Aorta (tissue), 5 donors: ENCODE results near the gene GPN2. TPM values are rescaled to one million over a fixed set of nuclear protein-coding genes. Genes with fewer than 3 reads are reported as not detected.

Experiments
- ATAC-seq: fragments of 200-7000 bp; cut with Tn5 transposase; one replicate; pipeline ENCODE4 v1.9.1; 2022; ENCODE audit warnings: moderate library complexity; ENCODE audit not compliant: low FRiP score
- DNase-seq, 2 donors: peaks; one replicate each; pipeline ENCODE4 v3.0.0-alpha.2; 2020
- H3K27ac ChIP-seq, 2 donors: one replicate each; pipeline ENCODE4 v1.5.1; 2013; ENCODE audit warnings: low read length in 2 of 2, mild to moderate bottlenecking in 2 of 2, moderate library complexity in 2 of 2, control low read depth in 1 of 2, inconsistent platforms in 1 of 2, low read depth in 1 of 2
- H3K27me3 ChIP-seq, 2 donors: one replicate each; pipeline ENCODE4 v1.6.1; 2013; ENCODE audit warnings: control low read depth in 1 of 2, low read length in 1 of 2, mild to moderate bottlenecking in 1 of 2, moderate library complexity in 1 of 2; ENCODE audit not compliant: insufficient read depth in 2 of 2, control insufficient read depth in 1 of 2
- H3K36me3 ChIP-seq, 2 donors: one replicate each; pipeline ENCODE4 v1.6.1; 2013; ENCODE audit warnings: control low read depth in 1 of 2, low read length in 1 of 2, mild to moderate bottlenecking in 1 of 2; ENCODE audit not compliant: insufficient read depth in 2 of 2, control insufficient read depth in 1 of 2
- H3K4me1 ChIP-seq, 2 donors: one replicate each; pipeline ENCODE4 v1.6.1; 2013; ENCODE audit warnings: low read length in 2 of 2, control low read depth in 1 of 2, mild to moderate bottlenecking in 1 of 2, moderate library complexity in 1 of 2; ENCODE audit not compliant: insufficient read depth in 2 of 2, control insufficient read depth in 1 of 2
- H3K4me3 ChIP-seq, 2 donors: one replicate each; pipeline ENCODE4 v1.5.1; 2013; ENCODE audit warnings: low read length in 2 of 2, control low read depth in 1 of 2, mild to moderate bottlenecking in 1 of 2
- H3K9me3 ChIP-seq: one replicate; pipeline ENCODE4 v1.6.1; 2013; ENCODE audit warnings: mild to moderate bottlenecking, low read length; ENCODE audit not compliant: control insufficient read depth
- WGBS, 2 donors: extraction: QIAGEN DNeasy Blood & Tissue Kit; methylation state at CpG; one replicate each; pipeline ENCODE4 v1.1.7; 2013; 5-methylcytosine and 5-hydroxymethylcytosine counted together
- intact Hi-C, 2 donors: fragments of 100-400 bp; cut with DNase I; formaldehyde crosslinking; loops; one replicate each; pipeline versions ENCODE4 v1.14.2 to v1.15.0; 2022
- polyA plus RNA-seq, 2 donors: library from polyadenylated mRNA; stranded (reverse); fragments of 200-250 nt; gene quantifications; one replicate each; pipeline ENCODE4 v1.2.3, GENCODE V29; 2013
- total RNA-seq, 2 donors: library from RNA; stranded (reverse); fragmentation: NEBNext Ultra II Directional; extraction: Animal tissue kit (Norgen Biotek cat#: 25700); gene quantifications; one replicate each; pipeline ENCODE4 v1.2.1, GENCODE V29; 2021
- donor health status: healthy with polysubstance abuse.
- donor health status: Bipolar disorder and iron deficiency.
- donor health status: DM: no; HTN: no; CAD: no.
- donor health status: DM: no; HTN: no; CAD: no.
- donor health status: DM: yes; HTN: yes; CAD: no.

Gene GPN2
- total and polyA plus RNA-seq, 4 donors = 12.1 to 20.7 (median 18.7) TPM

GRCh38 chr1:26921540-26922430 is 31.7 kb upstream of the GPN2 start, which contains the start of gene NUDC:
NUDC (plus strand) TSS chr1:26921743; CDS start chr1:26921849, 106 bp downstream.
- Histone ChIP-seq H3K27me3 (no peaks in the 10 kb centered on the region), H3K4me1 (peaks cover 0 to 5% of the 10 kb centered on the region in 2 donors), H3K36me3 (no peaks in the 10 kb centered on the region), H3K4me3 (peak within 1 kb of the TSS; percentile 66 to 83), H3K9me3 (no peaks in the 10 kb centered on the region), H3K27ac (peak within 1 kb of the TSS in 1 of 2 donors; percentile 71)
- DNase-seq = peak; percentile 98 to 99
- intact Hi-C loops = no loop called here
- 1% methylated on average over 78 to 83 of the region's 83 CpGs for WGBS, 2 donors
- ATAC-seq = peak; percentile 99

GRCh38 chr1:26921126-26921539 is 31.1 kb upstream of the GPN2 start:
- Histone ChIP-seq H3K27me3 (no peaks in the 10 kb centered on the region), H3K27ac (peak overlapping the region in 1 of 2 donors; percentile 15), H3K36me3 (no peaks in the 10 kb centered on the region), H3K4me1 (peaks cover 0 to 5% of the 10 kb centered on the region in 2 donors), H3K4me3 (peak overlapping the region in 1 of 2 donors; percentile 21), H3K9me3 (no peaks in the 10 kb centered on the region)
- DNase-seq = no peak
- peak; percentile 67 for ATAC-seq
- WGBS, 2 donors = 9 to 10% methylated on average over 7 of the region's 7 CpGs
- intact Hi-C loops = no loop called here

- Histone ChIP-seq H3K27ac (no peak overlapping the region), H3K27me3 (no peaks in the 10 kb centered on the region), H3K4me3 (no peak overlapping the region), H3K9me3 (no peaks in the 10 kb centered on the region), H3K4me1 (no peaks in the 10 kb centered on the region), H3K36me3 (no peaks in the 10 kb centered on the region)
- DNase-seq (no peak), ATAC-seq (no peak)
- intact Hi-C loops = no loop called here
- 49 to 52% methylated on average over 5 of the region's 5 CpGs for WGBS, 2 donors
Observed at GRCh38 chr1:26915204-26915842, 25.2 kb upstream of the GPN2 start.

GRCh38 chr1:26913754-26914619 is 23.9 kb upstream of the GPN2 start, which contains the start of gene NR0B2:
NR0B2 (minus strand) TSS chr1:26913975; CDS start chr1:26913940, 35 bp downstream.
- Histone ChIP-seq H3K9me3 (no peaks in the 10 kb centered on the region), H3K27me3 (no peaks in the 10 kb centered on the region), H3K36me3 (no peaks in the 10 kb centered on the region), H3K4me1 (no peaks in the 10 kb centered on the region), H3K27ac (no peak within 1 kb of the TSS), H3K4me3 (no peak within 1 kb of the TSS)
- intact Hi-C loops = no loop called here
- WGBS, 2 donors = 65% methylated on average over 16 of the region's 16 CpGs
- no peak for ATAC-seq
- DNase-seq = no peak

GRCh38 chr1:26913389-26913753 is 23.3 kb upstream of the GPN2 start:
- Histone ChIP-seq H3K9me3 (no peaks in the 10 kb centered on the region), H3K4me3 (no peak overlapping the region), H3K4me1 (no peaks in the 10 kb centered on the region), H3K36me3 (no peaks in the 10 kb centered on the region), H3K27me3 (no peaks in the 10 kb centered on the region), H3K27ac (no peak overlapping the region)
- WGBS, 2 donors = 76 to 77% methylated on average over 5 of the region's 5 CpGs
- no peak for DNase-seq
- intact Hi-C loops = no loop called here
- no peak for ATAC-seq

GRCh38 chr1:26912147-26912490 is 22.0 kb upstream of the GPN2 start:
- Histone ChIP-seq H3K4me1 (no peaks in the 10 kb centered on the region), H3K27me3 (no peaks in the 10 kb centered on the region), H3K27ac (no peak overlapping the region), H3K36me3 (no peaks in the 10 kb centered on the region), H3K9me3 (no peaks in the 10 kb centered on the region), H3K4me3 (no peak overlapping the region)
- DNase-seq (no peak), ATAC-seq (no peak)
- intact Hi-C loops = no loop called here
- 42 to 66% methylated on average over 2 of the region's 2 CpGs for WGBS, 2 donors

GRCh38 chr1:26911399-26912146 is 21.5 kb upstream of the GPN2 start:
- DNase-seq (no peak), ATAC-seq (no peak)
- H3K4me1 ChIP-seq = no peaks in the 10 kb centered on the region
- H3K36me3 ChIP-seq = no peaks in the 10 kb centered on the region
- H3K4me3 ChIP-seq = no peak overlapping the region
- H3K27me3 ChIP-seq = no peaks in the 10 kb centered on the region
- no peaks in the 10 kb centered on the region for H3K9me3 ChIP-seq
- H3K27ac ChIP-seq = no peak overlapping the region
- intact Hi-C loops = no loop called here
- 84 to 90% methylated on average over 8 of the region's 8 CpGs for WGBS, 2 donors
